Mesenchymal stem cell (in vitro differentiated cells and primary cell): ENCODE measurements around the gene TREML1.
A peak's percentile ranks its signal among the peaks of the same experiment; 100 is the strongest.

Experiments used
- DNase-seq: peaks from one replicate; pipeline ENCODE4 v3.0.0-alpha.2; 2013
- H2AFZ ChIP-seq: one replicate; pipeline ENCODE4 v1.6.1; 2013; ENCODE audit warnings: low read depth, mild to moderate bottlenecking, control low read depth, inconsistent platforms, low read length, moderate library complexity
- H2AK5ac ChIP-seq: 2 replicates; pipeline ENCODE4 v1.6.1; 2013; ENCODE audit warnings: low read length, moderate library complexity, mild to moderate bottlenecking, inconsistent platforms; ENCODE audit not compliant: severe bottlenecking
- H2BK120ac ChIP-seq: one replicate; pipeline ENCODE4 v1.6.1; 2013; ENCODE audit warnings: low read depth, mild to moderate bottlenecking, inconsistent platforms, low read length, moderate library complexity
- H2BK12ac ChIP-seq, 2 experiments: one replicate each; pipeline ENCODE4 v1.6.1; 2013; ENCODE audit warnings: inconsistent platforms in 2 of 2, low read length in 2 of 2, mild to moderate bottlenecking in 2 of 2, moderate library complexity in 2 of 2, control low read depth in 1 of 2
- H2BK15ac ChIP-seq: one replicate; pipeline ENCODE4 v1.6.1; 2013; ENCODE audit warnings: mild to moderate bottlenecking, low read depth, inconsistent platforms; ENCODE audit not compliant: poor library complexity, severe bottlenecking
- H2BK5ac ChIP-seq: 2 replicates; pipeline ENCODE4 v1.6.1; 2013; ENCODE audit warnings: low read depth, mild to moderate bottlenecking, low read length, control low read depth, inconsistent platforms; ENCODE audit not compliant: poor library complexity, severe bottlenecking
- H3K14ac ChIP-seq, 2 experiments: one replicate each; pipeline ENCODE4 v1.6.1; 2013; ENCODE audit warnings: inconsistent platforms in 2 of 2, low read length in 2 of 2, control low read depth in 1 of 2, mild to moderate bottlenecking in 1 of 2, moderate library complexity in 1 of 2
- H3K18ac ChIP-seq, 2 experiments: one replicate each; pipeline ENCODE4 v1.6.1; 2013; ENCODE audit warnings: inconsistent platforms in 2 of 2, low read length in 2 of 2, control low read depth in 1 of 2, low read depth in 1 of 2, mild to moderate bottlenecking in 1 of 2
- H3K23ac ChIP-seq, 2 experiments: one replicate each; pipeline ENCODE4 v1.6.1; 2013; ENCODE audit warnings: inconsistent platforms in 2 of 2, low read length in 2 of 2, mild to moderate bottlenecking in 2 of 2, moderate library complexity in 2 of 2, control low read depth in 1 of 2
- H3K27ac ChIP-seq: 2 replicates; pipeline ENCODE4 v1.5.1; 2013; ENCODE audit warnings: mild to moderate bottlenecking, moderate library complexity, low read length, control low read depth, inconsistent platforms; ENCODE audit not compliant: poor library complexity, severe bottlenecking
- H3K27me3 ChIP-seq, 2 experiments: 2 replicates each; pipeline versions ENCODE4 v1.6.1 to v1.7.0; 2013; ENCODE audit warnings: low read length in 2 of 2, mild to moderate bottlenecking in 2 of 2, moderate library complexity in 2 of 2, control low read depth in 1 of 2, inconsistent platforms in 1 of 2; ENCODE audit not compliant: control insufficient read depth in 1 of 2, insufficient read depth in 1 of 2
- H3K36me3 ChIP-seq, 2 experiments: 2 replicates each; pipeline versions ENCODE4 v1.6.1 to v1.7.0; 2013; ENCODE audit warnings: low read length in 2 of 2, control low read depth in 1 of 2, inconsistent platforms in 1 of 2, low read depth in 1 of 2, mild to moderate bottlenecking in 1 of 2; ENCODE audit not compliant: insufficient read depth in 2 of 2, control insufficient read depth in 1 of 2
- H3K4ac ChIP-seq, 2 experiments: one replicate each; pipeline ENCODE4 v1.6.1; 2013; ENCODE audit warnings: inconsistent platforms in 2 of 2, low read length in 2 of 2, mild to moderate bottlenecking in 2 of 2, moderate library complexity in 2 of 2, control low read depth in 1 of 2, low read depth in 1 of 2
- H3K4me1 ChIP-seq: 2 replicates; pipeline ENCODE4 v1.6.1; 2013; ENCODE audit warnings: low read depth, low read length, control low read depth; ENCODE audit not compliant: control insufficient read depth, insufficient read depth
- H3K4me2 ChIP-seq: 2 replicates; pipeline ENCODE4 v1.6.1; 2013; ENCODE audit warnings: low read length, mild to moderate bottlenecking, inconsistent platforms; ENCODE audit not compliant: poor library complexity, severe bottlenecking
- H3K4me3 ChIP-seq, 2 experiments: 2 replicates each; pipeline versions ENCODE4 v1.5.1 to v1.7.0; 2013; ENCODE audit warnings: low read length in 2 of 2, mild to moderate bottlenecking in 2 of 2, control low read depth in 1 of 2, low read depth in 1 of 2; ENCODE audit not compliant: insufficient read depth in 1 of 2
- H3K79me1 ChIP-seq: replicated peaks from 2 replicates; pipeline ENCODE4 v1.6.1; 2013; ENCODE audit warnings: mild to moderate bottlenecking, control low read depth, low read length, inconsistent platforms; ENCODE audit not compliant: poor library complexity, severe bottlenecking
- H3K9ac ChIP-seq: 2 replicates; pipeline ENCODE4 v1.7.0; 2013; ENCODE audit warnings: mild to moderate bottlenecking, low read length, moderate library complexity
- H3K9me3 ChIP-seq: 2 replicates; pipeline ENCODE4 v1.7.0; 2013; ENCODE audit warnings: mild to moderate bottlenecking, low read length; ENCODE audit not compliant: control insufficient read depth
- H4K8ac ChIP-seq: one replicate; pipeline ENCODE4 v1.6.1; 2013; ENCODE audit warnings: inconsistent platforms, mild to moderate bottlenecking, low read length, moderate library complexity
- H4K91ac ChIP-seq: one replicate; pipeline ENCODE4 v1.6.1; 2013; ENCODE audit warnings: mild to moderate bottlenecking, low read length, inconsistent platforms
- WGBS: methylation state at CpG from one replicate; pipeline ENCODE4 v1.1.7; 2013; ENCODE audit warnings: mixed read lengths; 5-methylcytosine and 5-hydroxymethylcytosine counted together

The TREML1 gene

GRCh38 chr6:41182069-41183034 lies 28.2 kb upstream of the TREML1 start:
- H3K14ac ChIP-seq, result no peak overlapping the region
- H2AFZ ChIP-seq, result no peak overlapping the region
- H2BK12ac ChIP-seq, result no peak overlapping the region
- H3K9ac ChIP-seq, result no peak overlapping the region
- no peak overlapping the region for H3K4me2 ChIP-seq
- H4K91ac ChIP-seq, result no peak overlapping the region
- no peaks in the 10 kb centered on the region for H3K79me1 ChIP-seq
- H2BK120ac ChIP-seq, result no peak overlapping the region
- no peaks in the 10 kb centered on the region for H3K36me3 ChIP-seq
- no peak overlapping the region for H2BK5ac ChIP-seq
- H4K8ac ChIP-seq, result no peak overlapping the region
- H3K9me3 ChIP-seq, result no peaks in the 10 kb centered on the region
- H3K18ac ChIP-seq, result no peak overlapping the region
- WGBS, result 82% methylated on average over 4 of the region's 4 CpGs
- H3K4me1 ChIP-seq, result peaks cover 10% of the 10 kb centered on the region
- no peak overlapping the region for H2BK15ac ChIP-seq
- no peak overlapping the region for H3K23ac ChIP-seq
- peaks cover 21 to 54% of the 10 kb centered on the region in 2 experiments for H3K27me3 ChIP-seq
- no peak overlapping the region for H2AK5ac ChIP-seq
- no peak overlapping the region for H3K27ac ChIP-seq
- DNase-seq, result peak; percentile 50
- H3K4me3 ChIP-seq, result no peak overlapping the region
- H3K4ac ChIP-seq, result no peak overlapping the region

- H3K79me1 ChIP-seq, result no peaks in the 10 kb centered on the region
- H3K27ac ChIP-seq, result no peak overlapping the region
- no peak overlapping the region for H3K4me2 ChIP-seq
- no peak overlapping the region for H3K4me3 ChIP-seq
- no peak overlapping the region for H4K8ac ChIP-seq
- H4K91ac ChIP-seq, result no peak overlapping the region
- no peak overlapping the region for H2BK15ac ChIP-seq
- no peaks in the 10 kb centered on the region for H3K36me3 ChIP-seq
- H2AFZ ChIP-seq, result no peak overlapping the region
- no peak for DNase-seq
- H2BK12ac ChIP-seq, result no peak overlapping the region
- no peak overlapping the region for H3K18ac ChIP-seq
- H3K9me3 ChIP-seq, result no peaks in the 10 kb centered on the region
- no peak overlapping the region for H3K14ac ChIP-seq
- H3K27me3 ChIP-seq, result peaks cover 28 to 62% of the 10 kb centered on the region in 2 experiments
- H3K4ac ChIP-seq, result no peak overlapping the region
- no peak overlapping the region for H2AK5ac ChIP-seq
- peaks cover 10% of the 10 kb centered on the region for H3K4me1 ChIP-seq
- H3K23ac ChIP-seq, result no peak overlapping the region
- WGBS, result 42% methylated on average over 1 of the region's 1 CpG
- no peak overlapping the region for H2BK5ac ChIP-seq
- no peak overlapping the region for H3K9ac ChIP-seq
- no peak overlapping the region for H2BK120ac ChIP-seq
Measured at GRCh38 chr6:41181566-41181965, 27.4 kb upstream of the TREML1 start.

- no peak overlapping the region for H3K4ac ChIP-seq
- H4K91ac ChIP-seq, result no peak overlapping the region
- WGBS, result 92% methylated on average over 2 of the region's 4 CpGs
- no peak overlapping the region for H3K9ac ChIP-seq
- H2BK15ac ChIP-seq, result no peak overlapping the region
- H3K4me2 ChIP-seq, result no peak overlapping the region
- no peaks in the 10 kb centered on the region for H3K9me3 ChIP-seq
- no peak overlapping the region for H2AK5ac ChIP-seq
- no peak overlapping the region for H3K18ac ChIP-seq
- no peak overlapping the region for H3K14ac ChIP-seq
- peaks cover 10% of the 10 kb centered on the region for H3K4me1 ChIP-seq
- H2BK5ac ChIP-seq, result no peak overlapping the region
- H3K36me3 ChIP-seq, result no peaks in the 10 kb centered on the region
- H3K27me3 ChIP-seq, result peaks cover 31 to 54% of the 10 kb centered on the region in 2 experiments
- no peak overlapping the region for H4K8ac ChIP-seq
- H3K27ac ChIP-seq, result no peak overlapping the region
- H2BK120ac ChIP-seq, result no peak overlapping the region
- H3K23ac ChIP-seq, result peak overlapping the region in 1 of 2 experiments; percentile 5
- no peak overlapping the region for H2BK12ac ChIP-seq
- no peaks in the 10 kb centered on the region for H3K79me1 ChIP-seq
- no peak overlapping the region for H3K4me3 ChIP-seq
- no peak for DNase-seq
- no peak overlapping the region for H2AFZ ChIP-seq
Measured at GRCh38 chr6:41179163-41179562, 25.0 kb upstream of the TREML1 start.

GRCh38 chr6:41177695-41178094 lies 23.5 kb upstream of the TREML1 start:
- H3K27me3 ChIP-seq, result peaks cover 28 to 49% of the 10 kb centered on the region in 2 experiments
- H2BK5ac ChIP-seq, result no peak overlapping the region
- H3K9me3 ChIP-seq, result no peaks in the 10 kb centered on the region
- H3K4me2 ChIP-seq, result no peak overlapping the region
- no peak overlapping the region for H3K18ac ChIP-seq
- no peak overlapping the region for H2BK12ac ChIP-seq
- H4K91ac ChIP-seq, result no peak overlapping the region
- H3K4me3 ChIP-seq, result no peak overlapping the region
- no peak overlapping the region for H2AFZ ChIP-seq
- no peak overlapping the region for H3K4ac ChIP-seq
- peaks cover 10% of the 10 kb centered on the region for H3K4me1 ChIP-seq
- H2BK15ac ChIP-seq, result no peak overlapping the region
- H3K9ac ChIP-seq, result no peak overlapping the region
- no peak for DNase-seq
- H3K36me3 ChIP-seq, result no peaks in the 10 kb centered on the region
- WGBS, result no CpG with 5 or more reads among the region's 2 CpGs
- no peak overlapping the region for H2AK5ac ChIP-seq
- no peaks in the 10 kb centered on the region for H3K79me1 ChIP-seq
- no peak overlapping the region for H3K27ac ChIP-seq
- no peak overlapping the region for H3K14ac ChIP-seq
- no peak overlapping the region for H2BK120ac ChIP-seq
- H4K8ac ChIP-seq, result no peak overlapping the region
- H3K23ac ChIP-seq, result no peak overlapping the region
